HG03139 (cell line): ENCODE data around the gene CCHCR1.

Experiments used
- ATAC-seq: cut with Tn5 transposase; IDR thresholded peaks from one replicate; pipeline ENCODE4 v1.9.1; 2021; ENCODE audit not compliant: unreplicated experiment

CCHCR1 gene

GRCh38 chr6:31132806-31133205 lies 24.8 kb downstream of the CCHCR1 start:
- ATAC-seq: no peak

GRCh38 chr6:31131595-31131994 lies 26.0 kb downstream of the CCHCR1 start:
- no peak for ATAC-seq

- no peak for ATAC-seq
Observed at GRCh38 chr6:31130751-31131150, 26.9 kb downstream of the CCHCR1 start.

GRCh38 chr6:31129130-31129529 lies 28.5 kb downstream of the CCHCR1 start:
- ATAC-seq: no peak

- no peak for ATAC-seq
Observed at GRCh38 chr6:31128093-31128676, 29.4 kb downstream of the CCHCR1 start.

GRCh38 chr6:31126396-31127175 lies 31.0 kb downstream of the CCHCR1 start:
- no peak for ATAC-seq

GRCh38 chr6:31125586-31126363 lies 31.8 kb downstream of the CCHCR1 start:
- ATAC-seq: no peak

GRCh38 chr6:31125162-31125561 lies 32.4 kb downstream of the CCHCR1 start:
- ATAC-seq: no peak

GRCh38 chr6:31122791-31123706 lies 34.6 kb downstream of the CCHCR1 start:
- ATAC-seq: no peak

- ATAC-seq: no peak
Observed at GRCh38 chr6:31121131-31121790, 36.3 kb downstream of the CCHCR1 start.

GRCh38 chr6:31120151-31120915 lies 37.3 kb downstream of the CCHCR1 start, which contains the start of gene CDSN:
Gene CDSN, minus strand, starts transcription at chr6:31120446. Its CDS starts 27 bp downstream, at chr6:31120419.
- no peak for ATAC-seq

GRCh38 chr6:31118178-31118577 lies 39.4 kb downstream of the CCHCR1 start:
- ATAC-seq: no peak

GRCh38 chr6:31116661-31117385 lies 40.8 kb downstream of the CCHCR1 start:
- no peak for ATAC-seq

- no peak for ATAC-seq
Observed at GRCh38 chr6:31115941-31116560, 41.6 kb downstream of the CCHCR1 start.

- ATAC-seq: no peak
Observed at GRCh38 chr6:31114970-31115849, 42.4 kb downstream of the CCHCR1 start.

GRCh38 chr6:31114541-31114878 lies 43.1 kb downstream of the CCHCR1 start, which contains the start of gene PSORS1C1:
Gene PSORS1C1, plus strand, starts transcription at chr6:31114800. Its CDS starts 14,833 bp downstream, at chr6:31129633.
- no peak for ATAC-seq

- no peak for ATAC-seq
Observed at GRCh38 chr6:31113861-31114540, 43.6 kb downstream of the CCHCR1 start.
